Suppressor macrophage treated with lipopolysaccharide for 1 hour (primary cell): ENCODE data around the gene GRIFIN.
A peak's percentile ranks its signal among the peaks of the same experiment; 100 is the strongest.

Source experiments
- DNase-seq, 3 donors: peaks; one replicate each; pipeline ENCODE4 v3.0.0-alpha.2; 2020 to 2022

The GRIFIN gene

DNA sequence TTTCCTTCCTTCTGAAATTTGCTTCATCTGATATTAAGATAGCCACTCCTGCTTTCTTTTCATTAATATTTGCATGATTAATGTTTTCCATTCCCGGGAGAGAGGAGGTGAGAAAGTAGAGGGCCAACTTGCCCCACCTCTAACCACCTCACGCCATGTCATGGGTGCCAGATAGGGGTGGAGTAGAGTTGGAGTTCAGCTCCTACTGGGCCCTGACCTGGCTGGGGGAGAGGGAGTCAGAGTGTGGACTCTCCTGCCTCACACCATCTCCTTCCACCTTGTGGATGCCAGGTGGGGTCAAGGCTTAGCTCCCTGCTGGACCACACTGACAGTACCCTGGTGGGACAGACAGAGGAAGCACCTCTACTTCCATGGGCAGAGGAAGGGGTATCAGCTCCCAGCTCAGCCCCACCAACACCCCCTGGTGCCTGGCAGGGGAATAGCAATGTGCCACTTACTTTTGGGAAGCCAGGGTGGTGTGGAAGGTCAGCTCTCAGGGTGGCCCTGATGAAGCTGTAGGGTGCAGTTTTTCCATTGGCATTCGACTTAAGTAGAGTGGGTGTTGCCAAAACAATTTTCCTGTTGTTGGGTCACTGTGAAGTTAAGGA, 44.8 kb downstream of the GRIFIN start:
- DNase-seq = peak in 2 of 3 donors; percentile 38 to 54

GRCh38 chr7:2425749-2426148, 50.4 kb downstream of the GRIFIN start:
- no peak for DNase-seq
